Measurements from ENCODE around the gene ANKZF1. TPM values are rescaled to one million over a fixed set of nuclear protein-coding genes. Genes with fewer than 3 reads are reported as not detected.

Gene ANKZF1
- total RNA-seq, 2 donors from 2014 or later = 14.5 to 14.9 TPM

- no peak for DNase-seq (ENCODE audit: low spot score)
- Histone ChIP-seq H3K4me1 (peaks cover 0 to 38% of the 10 kb centered on the region in 2 donors), H3K36me3 (peaks cover 18% of the 10 kb centered on the region), H3K27me3 (no peaks in the 10 kb centered on the region), H3K9me3 (no peaks in the 10 kb centered on the region), H3K4me3 (no peak overlapping the region), H3K27ac (no peak overlapping the region)
- no peak for TF ChIP-seq CTCF (IDR thresholded peaks at IDR 0.05)
Observed at GRCh38 chr2:219246559-219246958, 17.0 kb downstream of the ANKZF1 start.

- Histone ChIP-seq H3K9me3 (no peaks in the 10 kb centered on the region), H3K27me3 (no peaks in the 10 kb centered on the region), H3K4me1 (peaks cover 0 to 52% of the 10 kb centered on the region in 2 donors), H3K36me3 (peaks cover 18% of the 10 kb centered on the region), H3K4me3 (no peak overlapping the region), H3K27ac (no peak overlapping the region)
- no peak for TF ChIP-seq CTCF (IDR thresholded peaks at IDR 0.05)
- no peak for DNase-seq (ENCODE audit: low spot score)
Observed at GRCh38 chr2:219247678-219248642, 18.4 kb downstream of the ANKZF1 start.

GRCh38 chr2:219248845-219249202 is 19.2 kb downstream of the ANKZF1 start:
- no peak for DNase-seq (ENCODE audit: low spot score)
- H3K27ac ChIP-seq = peak overlapping the region; percentile 70 to 74
- no peak overlapping the region for H3K4me3 ChIP-seq
- H3K4me1 ChIP-seq = peaks cover 0 to 57% of the 10 kb centered on the region in 2 donors
- no peak for TF ChIP-seq CTCF (IDR thresholded peaks at IDR 0.05)
- H3K27me3 ChIP-seq = no peaks in the 10 kb centered on the region
- peaks cover 18% of the 10 kb centered on the region for H3K36me3 ChIP-seq
- H3K9me3 ChIP-seq = no peaks in the 10 kb centered on the region

- Histone ChIP-seq H3K27ac (peak overlapping the region; percentile 70 to 74), H3K9me3 (no peaks in the 10 kb centered on the region), H3K4me3 (no peak overlapping the region), H3K36me3 (peaks cover 18% of the 10 kb centered on the region), H3K27me3 (no peaks in the 10 kb centered on the region), H3K4me1 (peaks cover 0 to 58% of the 10 kb centered on the region in 2 donors)
- no peak for TF ChIP-seq CTCF (IDR thresholded peaks at IDR 0.05)
- peak; percentile 69 for DNase-seq (ENCODE audit: low spot score)
Observed at GRCh38 chr2:219249203-219249980, 19.8 kb downstream of the ANKZF1 start.

GRCh38 chr2:219250049-219250781 is 20.6 kb downstream of the ANKZF1 start:
- peak overlapping the region; percentile 70 to 74 for H3K27ac ChIP-seq
- H3K27me3 ChIP-seq = no peaks in the 10 kb centered on the region
- H3K4me1 ChIP-seq = peaks cover 0 to 57% of the 10 kb centered on the region in 2 donors
- no peak for DNase-seq (ENCODE audit: low spot score)
- peaks cover 18% of the 10 kb centered on the region for H3K36me3 ChIP-seq
- no peak overlapping the region for H3K4me3 ChIP-seq
- no peaks in the 10 kb centered on the region for H3K9me3 ChIP-seq
- no peak for TF ChIP-seq CTCF (IDR thresholded peaks at IDR 0.05)
